ENCODE measurements around the gene SYK.

SYK gene

GRCh38 chr9:90854637-90855175, 53.1 kb downstream of the SYK start:
- no peak for DNase-seq

- no peak for DNase-seq
Observed at GRCh38 chr9:90855208-90855902, 53.7 kb downstream of the SYK start.

- no peak for DNase-seq
Observed at GRCh38 chr9:90857091-90857490, 55.5 kb downstream of the SYK start.

- no peak for DNase-seq
Observed at GRCh38 chr9:90857855-90858254, 56.2 kb downstream of the SYK start.

- DNase-seq, result no peak
Observed at GRCh38 chr9:90858457-90858901, 56.9 kb downstream of the SYK start.

- DNase-seq, result no peak
Observed at GRCh38 chr9:90860382-90860781, 58.8 kb downstream of the SYK start.

GRCh38 chr9:90860826-90861225, 59.2 kb downstream of the SYK start:
- DNase-seq, result no peak

GRCh38 chr9:90861380-90861779, 59.8 kb downstream of the SYK start:
- DNase-seq, result no peak

GRCh38 chr9:90861826-90862740, 60.5 kb downstream of the SYK start:
- no peak for DNase-seq

- DNase-seq, result no peak
Observed at GRCh38 chr9:90864779-90865178, 63.2 kb downstream of the SYK start.

GRCh38 chr9:90867101-90867500, 65.5 kb downstream of the SYK start:
- DNase-seq, result no peak

- DNase-seq, result no peak
Observed at GRCh38 chr9:90868555-90868954, 66.9 kb downstream of the SYK start.

GRCh38 chr9:90869361-90869760, 67.7 kb downstream of the SYK start:
- no peak for DNase-seq

- DNase-seq, result peak; percentile 20 to 43
Observed at GRCh38 chr9:90870621-90871326, 69.2 kb downstream of the SYK start.

GRCh38 chr9:90871327-90871935, 69.8 kb downstream of the SYK start:
- DNase-seq, result no peak

- DNase-seq, result no peak
Observed at GRCh38 chr9:90872835-90873294, 71.2 kb downstream of the SYK start.

- DNase-seq, result no peak
Observed at GRCh38 chr9:90873422-90873821, 71.8 kb downstream of the SYK start.

- DNase-seq, result no peak
Observed at GRCh38 chr9:90874194-90874593, 72.6 kb downstream of the SYK start.

- no peak for DNase-seq
Observed at GRCh38 chr9:90878562-90878961, 76.9 kb downstream of the SYK start.

GRCh38 chr9:90880066-90880465, 78.4 kb downstream of the SYK start:
- no peak for DNase-seq

GRCh38 chr9:90880669-90881068, 79.0 kb downstream of the SYK start:
- DNase-seq, result no peak

GRCh38 chr9:90881648-90882047, 80.0 kb downstream of the SYK start:
- DNase-seq, result no peak
